GM10847 (cell line): ENCODE results near the gene CTTN.

Experiments
- POLR2A ChIP-seq: IDR thresholded peaks from 2 replicates; pipeline ENCODE4 v1.6.1; 2011; ENCODE audit not compliant: insufficient read length; ENCODE audit errors: extremely low read depth

Gene CTTN

GRCh38 chr11:70368961-70369360 is 29.4 kb upstream of the CTTN start:
- TF ChIP-seq POLR2A = no peak

DNA sequence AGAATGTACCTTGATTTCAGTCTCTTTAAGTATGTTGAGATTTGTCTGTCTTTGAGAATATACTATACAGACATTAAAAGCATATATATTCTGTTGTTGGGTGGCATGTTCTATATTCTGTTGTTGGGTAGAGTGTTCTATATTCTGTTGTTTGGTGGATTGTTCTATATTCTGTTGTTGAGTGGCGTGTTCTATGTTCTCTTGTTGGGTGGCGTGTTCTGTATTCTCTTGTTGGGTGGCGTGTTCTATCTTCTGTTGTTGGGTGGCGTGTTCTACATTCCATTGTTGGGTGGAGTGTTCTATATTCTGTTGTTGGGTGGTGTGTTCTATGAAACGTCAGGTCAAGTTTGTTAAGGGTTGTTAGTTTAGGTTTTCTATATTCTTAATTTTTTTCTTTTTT is 27.1 kb upstream of the CTTN start:
- TF ChIP-seq POLR2A = no peak

- no peak for TF ChIP-seq POLR2A
Measured at GRCh38 chr11:70372076-70372475, 26.3 kb upstream of the CTTN start.

- no peak for TF ChIP-seq POLR2A
Measured at GRCh38 chr11:70376621-70377020, 21.7 kb upstream of the CTTN start.

DNA sequence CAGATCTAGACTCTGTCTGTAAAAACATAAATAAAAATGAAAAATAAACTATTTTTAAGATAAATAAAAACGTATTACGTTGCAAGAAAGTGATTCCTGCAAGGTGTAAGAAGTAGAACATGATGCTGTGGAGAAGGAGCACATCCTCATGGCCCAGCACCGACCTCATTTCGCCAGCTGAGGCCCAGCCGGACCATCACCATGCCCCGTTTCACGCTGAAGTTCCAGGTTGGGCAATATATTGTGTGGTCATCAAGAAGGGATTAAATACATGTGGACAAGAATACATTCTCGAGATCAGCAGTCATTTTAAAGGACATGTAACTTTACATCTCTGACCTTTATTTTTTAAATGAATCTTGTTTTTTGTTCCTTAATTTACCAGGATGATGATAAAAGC is 20.7 kb upstream of the CTTN start:
- TF ChIP-seq POLR2A = no peak

GRCh38 chr11:70378506-70379134 is 19.7 kb upstream of the CTTN start:
- TF ChIP-seq POLR2A = no peak

GRCh38 chr11:70381350-70381749 is 17.0 kb upstream of the CTTN start:
- no peak for TF ChIP-seq POLR2A

DNA sequence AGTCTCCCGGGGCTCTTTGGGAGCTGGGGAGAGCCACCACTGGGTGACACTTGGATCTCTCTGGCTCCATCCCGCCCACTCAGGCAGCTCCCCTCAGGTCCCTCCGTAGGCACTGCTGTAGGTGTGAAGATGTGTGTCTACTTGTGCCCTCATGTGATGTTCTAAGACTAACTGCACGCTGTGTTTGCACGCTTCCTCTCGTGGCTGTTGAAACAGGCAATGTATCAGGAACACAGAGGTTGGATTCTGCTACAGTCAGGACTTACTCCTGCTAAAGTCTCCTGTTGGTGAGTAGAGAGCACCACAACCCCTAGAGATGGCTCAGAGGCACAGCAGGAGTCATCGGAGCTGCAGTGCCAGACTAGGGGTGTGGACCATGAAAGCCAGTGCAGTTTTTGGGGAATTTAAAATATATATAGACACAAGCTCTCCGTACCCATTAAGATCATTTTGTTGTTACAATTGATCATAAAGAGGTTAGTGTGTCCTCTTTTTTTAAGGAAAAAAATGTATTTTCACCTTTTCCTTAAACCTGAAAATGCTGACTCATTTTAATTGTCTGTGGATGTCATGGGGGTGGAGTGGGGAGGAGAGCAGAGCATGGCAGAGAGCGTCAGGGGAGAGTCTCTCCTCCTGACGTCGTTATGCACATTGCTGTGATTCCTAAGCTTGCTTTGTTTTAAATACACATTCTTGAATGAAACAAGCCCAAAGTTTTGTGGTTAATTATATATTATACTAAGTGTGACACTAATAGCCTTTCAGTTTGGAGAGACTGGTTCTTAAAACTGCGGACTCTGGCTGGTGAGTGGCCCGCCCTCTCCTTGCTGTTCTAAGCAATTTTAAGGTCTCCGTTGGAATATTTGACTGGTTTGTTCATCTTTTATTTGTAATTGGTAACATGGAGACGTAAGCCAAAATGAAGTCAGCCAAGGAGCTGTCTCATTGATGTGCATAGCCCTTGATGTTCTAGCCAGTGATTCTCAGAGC is 16.2 kb upstream of the CTTN start:
- no peak for TF ChIP-seq POLR2A

GRCh38 chr11:70383664-70384565 is 14.4 kb upstream of the CTTN start:
- TF ChIP-seq POLR2A = no peak

- TF ChIP-seq POLR2A = no peak
Measured at GRCh38 chr11:70384566-70385152, 13.7 kb upstream of the CTTN start.

DNA sequence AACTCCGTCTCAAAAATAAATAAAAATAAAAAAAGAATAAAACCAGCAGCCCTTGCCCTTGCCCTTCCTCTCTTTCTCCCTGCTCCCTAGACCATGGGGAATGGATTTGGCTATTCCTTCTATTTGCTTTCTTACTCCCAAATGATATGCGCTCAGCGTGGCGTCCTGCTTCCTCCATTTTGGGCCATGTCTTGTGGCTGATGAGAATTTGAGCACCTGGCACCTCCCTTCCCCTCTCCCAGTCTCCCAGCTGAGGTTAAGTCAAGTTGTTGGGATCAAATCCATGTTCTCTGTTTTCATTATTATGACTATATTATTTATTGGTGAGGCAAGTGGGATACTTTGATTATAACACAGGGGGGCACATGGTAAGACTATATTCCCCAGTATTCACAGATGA is 10.8 kb upstream of the CTTN start:
- no peak for TF ChIP-seq POLR2A

- no peak for TF ChIP-seq POLR2A
Measured at GRCh38 chr11:70389201-70389600, 9.1 kb upstream of the CTTN start.

DNA sequence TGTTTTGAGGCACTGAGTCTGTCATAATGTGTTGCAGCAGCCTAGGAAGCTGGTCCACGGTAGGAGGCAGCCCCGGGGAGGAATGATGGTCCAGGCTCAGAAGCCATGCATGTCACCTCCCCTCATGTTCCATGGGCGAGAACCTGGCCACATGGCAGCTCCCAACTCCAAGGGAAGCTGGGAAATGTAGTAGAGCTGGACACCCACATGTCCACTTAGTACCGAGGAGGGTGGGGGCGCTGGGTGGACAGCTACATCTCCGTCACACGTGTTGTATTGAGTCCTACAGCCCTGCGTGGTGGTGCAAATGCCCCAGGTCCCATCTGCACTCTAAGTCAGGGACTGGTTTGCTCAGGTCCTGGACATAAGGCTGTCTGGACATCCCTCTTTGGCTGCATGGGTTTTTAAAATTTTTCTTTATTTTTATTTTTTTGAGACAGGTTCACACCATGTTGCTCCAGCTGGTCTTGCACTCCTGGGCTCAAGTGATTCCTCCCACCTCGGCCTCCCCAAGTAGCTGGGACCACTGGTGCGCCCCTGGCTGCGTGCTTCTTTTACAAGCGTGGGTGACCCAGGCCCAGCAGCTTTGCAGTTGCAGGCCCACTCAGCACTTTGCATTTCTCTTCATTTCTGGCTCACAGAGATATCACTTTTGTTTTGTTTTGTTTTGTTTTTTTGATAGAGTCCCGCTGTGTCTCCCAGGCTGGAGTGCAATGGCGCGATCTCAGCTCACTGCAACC is 3.9 kb upstream of the CTTN start:
- TF ChIP-seq POLR2A = no peak

DNA sequence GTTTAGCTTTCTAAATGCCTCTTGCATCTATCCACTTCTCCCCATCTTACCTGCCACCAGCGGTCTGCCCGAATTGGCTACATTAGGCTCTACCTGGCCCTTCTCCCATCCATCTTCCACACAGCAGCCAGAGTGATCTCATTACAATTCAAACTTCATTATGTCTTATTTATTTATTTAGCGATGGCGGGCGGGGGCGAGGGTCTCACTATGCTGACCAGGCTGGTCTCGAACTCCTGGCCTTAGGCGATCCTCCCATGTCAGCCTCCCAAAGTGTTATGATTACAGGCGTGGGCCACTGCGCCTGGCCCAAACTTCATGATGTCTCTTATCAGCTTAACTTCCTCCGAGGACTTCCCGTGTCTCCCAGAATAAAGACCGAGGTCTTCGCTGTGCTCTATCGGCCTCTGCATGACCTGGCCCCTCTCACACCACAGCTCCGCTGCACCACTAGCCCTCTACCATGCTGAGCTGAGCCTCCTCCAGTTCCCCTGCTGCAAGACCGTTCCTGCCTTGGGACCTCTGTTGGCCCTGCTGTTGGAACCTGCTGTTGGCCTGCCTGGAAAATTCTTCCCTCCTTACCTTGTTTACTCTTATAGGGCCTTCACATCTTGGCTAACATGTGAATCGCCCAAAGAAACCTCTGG is 870 bp upstream of the CTTN start:
- TF ChIP-seq POLR2A = no peak
